H1 (cell line): Measurements from ENCODE around the gene RNASE1. TPM values are rescaled to one million over a fixed set of nuclear protein-coding genes. Genes with fewer than 3 reads are reported as not detected.

Experiments used
- CTCF ChIA-PET: fragments of 300-600 bp; sonication (Branson Sonifier 250); formaldehyde crosslinking; loops from one replicate; lab custom pipeline; 2021; ENCODE audit not compliant: partially characterized antibody; lab: Charles Lee
- POLR2A ChIA-PET: fragments of 300-600 bp; sonication (Branson Sonifier 250); formaldehyde crosslinking; loops from one replicate; lab custom pipeline; 2021; ENCODE audit warnings: inconsistent platforms; ENCODE audit not compliant: partially characterized antibody; lab: Charles Lee
- DNase-seq, 2 experiments: peaks; one replicate each; pipeline versions ENCODE4 v3.0.0 to v3.0.0-alpha.2; 2010 to 2022; ENCODE audit warnings: low spot score in 2 of 2, low read depth in 1 of 2, mixed read lengths in 1 of 2
- FAIRE-seq: peaks from 2 replicates; lab custom pipeline; 2011; peaks lifted over from hg19 to GRCh38; lab: Jason Lieb, UNC
- H2AFZ ChIP-seq: 2 replicates; pipeline ENCODE4 v1.8.1; 2012; ENCODE audit warnings: low read length, inconsistent platforms
- H2AK5ac ChIP-seq: 2 replicates; pipeline ENCODE4 v1.6.1; 2013; ENCODE audit warnings: low read depth, low read length
- H2BK120ac ChIP-seq: replicated peaks from 2 replicates; pipeline ENCODE3; 2013; ENCODE audit warnings: low read depth, low read length, inconsistent platforms
- H2BK12ac ChIP-seq: 2 replicates; pipeline ENCODE4 v1.6.1; 2013; ENCODE audit warnings: low read depth, low read length
- H2BK15ac ChIP-seq: 2 replicates; pipeline ENCODE4 v1.6.1; 2013; ENCODE audit warnings: low read length
- H2BK20ac ChIP-seq: 2 replicates; pipeline ENCODE4 v1.6.1; 2013; ENCODE audit warnings: low read length
- H2BK5ac ChIP-seq: 2 replicates; pipeline ENCODE4 v1.6.1; 2013; ENCODE audit warnings: low read depth, low read length
- H3K14ac ChIP-seq: 2 replicates; pipeline ENCODE4 v1.6.1; 2013; ENCODE audit warnings: inconsistent platforms; ENCODE audit not compliant: insufficient read length
- H3K18ac ChIP-seq: 2 replicates; pipeline ENCODE4 v1.6.1; 2013; ENCODE audit warnings: low read length; ENCODE audit errors: extremely low read depth
- H3K23ac ChIP-seq: 2 replicates; pipeline ENCODE4 v1.6.1; 2013; ENCODE audit warnings: inconsistent platforms; ENCODE audit not compliant: insufficient read length
- H3K23me2 ChIP-seq: 2 replicates; pipeline ENCODE4 v1.6.1; 2013; ENCODE audit warnings: low read depth, low read length
- H3K27ac ChIP-seq: 2 replicates; pipeline ENCODE4 v1.6.1; 2011; ENCODE audit warnings: low read depth, low read length, inconsistent platforms
- H3K27me3 ChIP-seq, 4 experiments: replicated peaks in 1 of 4; 1 replicate in 1 of 4; 2 replicates in 3 of 4; pipeline versions ENCODE4 v1.6.1 to v1.8.1; 2011 to 2013; ENCODE audit warnings: low read length in 3 of 4, mild to moderate bottlenecking in 3 of 4, inconsistent platforms in 2 of 4, mixed read lengths in 2 of 4, moderate library complexity in 1 of 4; ENCODE audit not compliant: control insufficient read depth in 3 of 4, insufficient read depth in 3 of 4; ENCODE audit errors: extremely low read depth in 1 of 4
- H3K36me3 ChIP-seq, 4 experiments: 2 replicates each; pipeline versions ENCODE4 v1.6.1 to v1.8.1; 2011 to 2013; ENCODE audit warnings: mild to moderate bottlenecking in 4 of 4, low read length in 3 of 4, moderate library complexity in 2 of 4, control low read depth in 1 of 4, inconsistent platforms in 1 of 4; ENCODE audit not compliant: insufficient read depth in 4 of 4, control insufficient read depth in 2 of 4
- H3K4ac ChIP-seq: replicated peaks from 2 replicates; pipeline ENCODE3; 2013; ENCODE audit warnings: low read length, low read depth, mixed read lengths, inconsistent platforms; ENCODE audit not compliant: insufficient read length
- H3K4me1 ChIP-seq, 4 experiments: replicated peaks in 1 of 4; 1 replicate in 1 of 4; 2 replicates in 3 of 4; pipeline versions ENCODE4 v1.6.1 to v1.8.1; 2011 to 2013; ENCODE audit warnings: low read length in 3 of 4, inconsistent platforms in 2 of 4, mixed read lengths in 1 of 4; ENCODE audit not compliant: insufficient read depth in 4 of 4, control insufficient read depth in 3 of 4
- H3K4me2 ChIP-seq, 2 experiments: 2 replicates each; pipeline versions ENCODE4 v1.6.1 to v1.8.1; 2011 to 2013; ENCODE audit warnings: low read depth in 2 of 2, low read length in 2 of 2, control low read depth in 1 of 2, inconsistent platforms in 1 of 2, mild to moderate bottlenecking in 1 of 2; ENCODE audit not compliant: insufficient read depth in 1 of 2
- H3K4me3 ChIP-seq, 4 experiments: fragments of 200-600, 300-600 bp in 1 of 4; sonication (generic), shearing (Covaris generic), sonication (Bioruptor Twin) in 1 of 4; 2 replicates each; pipeline versions ENCODE4 v1.5.1 to v1.8.1; 2011 to 2016; ENCODE audit warnings: low read length in 4 of 4, low read depth in 3 of 4, control low read depth in 2 of 4, inconsistent platforms in 2 of 4, mild to moderate bottlenecking in 2 of 4, mixed read lengths in 1 of 4, moderate library complexity in 1 of 4; ENCODE audit not compliant: insufficient read depth in 2 of 4; ENCODE audit errors: extremely low read depth in 1 of 4
- H3K56ac ChIP-seq: replicated peaks from 2 replicates; pipeline ENCODE3; 2013; ENCODE audit warnings: low read depth, mild to moderate bottlenecking, mixed read lengths, low read length, inconsistent platforms; ENCODE audit not compliant: insufficient read length
- H3K79me1 ChIP-seq: 2 replicates; pipeline ENCODE4 v1.6.1; 2013; ENCODE audit warnings: low read depth, low read length, control low read depth
- H3K79me2 ChIP-seq, 2 experiments: 2 replicates each; pipeline versions ENCODE4 v1.6.1 to v1.8.1; 2012 to 2013; ENCODE audit warnings: low read length in 2 of 2, mild to moderate bottlenecking in 2 of 2, inconsistent platforms in 1 of 2; ENCODE audit not compliant: insufficient read depth in 2 of 2, control insufficient read depth in 1 of 2
- H3K9ac ChIP-seq, 4 experiments: replicated peaks in 1 of 4; 1 replicate in 1 of 4; 2 replicates in 3 of 4; pipeline versions ENCODE4 v1.6.1 to v1.8.1; 2011 to 2013; ENCODE audit warnings: low read depth in 3 of 4, low read length in 3 of 4, control low read depth in 2 of 4, mild to moderate bottlenecking in 2 of 4, moderate library complexity in 2 of 4, inconsistent platforms in 1 of 4; ENCODE audit errors: extremely low read depth in 1 of 4
- H3K9me3 ChIP-seq, 2 experiments: 2 replicates each; pipeline versions ENCODE4 v1.6.1 to v1.8.1; 2012 to 2013; ENCODE audit warnings: mild to moderate bottlenecking in 2 of 2, moderate library complexity in 2 of 2, control low read depth in 1 of 2, inconsistent platforms in 1 of 2, low read depth in 1 of 2, low read length in 1 of 2, mixed read lengths in 1 of 2; ENCODE audit not compliant: insufficient read depth in 2 of 2
- H4K20me1 ChIP-seq, 2 experiments: replicated peaks in 1 of 2; 2 replicates each; pipeline versions ENCODE3 to v1.8.1; 2011 to 2013; ENCODE audit warnings: inconsistent platforms in 2 of 2, low read length in 2 of 2, mild to moderate bottlenecking in 1 of 2; ENCODE audit not compliant: insufficient read depth in 2 of 2, control insufficient read depth in 1 of 2
- H4K5ac ChIP-seq: 2 replicates; pipeline ENCODE4 v1.6.1; 2013; ENCODE audit warnings: low read length, low read depth, mixed read lengths, inconsistent platforms; ENCODE audit not compliant: insufficient read length
- H4K8ac ChIP-seq: 2 replicates; pipeline ENCODE4 v1.8.0; 2013; ENCODE audit warnings: mild to moderate bottlenecking, moderate library complexity, low read length, inconsistent platforms; ENCODE audit not compliant: insufficient read depth; ENCODE audit errors: extremely low read depth
- H4K91ac ChIP-seq: replicated peaks from 2 replicates; pipeline ENCODE3; 2013; ENCODE audit warnings: low read length, mixed read lengths, inconsistent platforms; ENCODE audit not compliant: insufficient read length
- CEBPB ChIP-seq: IDR thresholded peaks from 2 replicates; pipeline ENCODE4 v1.6.1; 2012; ENCODE audit warnings: low read depth, low read length
- EP300 ChIP-seq, 2 experiments: IDR thresholded peaks; 1 replicate in 1 of 2; 2 replicates in 1 of 2; pipeline ENCODE4 v1.6.1; 2011 to 2012; ENCODE audit warnings: low read depth in 2 of 2, low read length in 2 of 2, mild to moderate bottlenecking in 2 of 2, borderline replicate concordance in 1 of 2, inconsistent platforms in 1 of 2, moderate library complexity in 1 of 2
- PHF8 ChIP-seq: fragments of 200-600 bp; sonication (generic); conservative IDR thresholded peaks from 2 replicates; pipeline ENCODE4 v1.7.1; 2012; ENCODE audit warnings: low read depth, mild to moderate bottlenecking, inconsistent platforms, low read length, moderate library complexity
- RAD21 ChIP-seq, 2 experiments: IDR thresholded peaks in 1 of 2; conservative IDR thresholded peaks in 1 of 2; 2 replicates each; pipeline ENCODE4 v1.6.1; 2011; ENCODE audit warnings: low read depth in 2 of 2, low read length in 2 of 2, improper control_type of control experiment in 1 of 2, inconsistent platforms in 1 of 2, mild to moderate bottlenecking in 1 of 2, moderate library complexity in 1 of 2
- TAF7 ChIP-seq: optimal IDR thresholded peaks from 2 replicates; pipeline ENCODE3; 2011; ENCODE audit warnings: low read depth, mild to moderate bottlenecking, inconsistent platforms, low read length, moderate library complexity, borderline replicate concordance
- USF2 ChIP-seq: IDR thresholded peaks from 2 replicates; pipeline ENCODE4 v1.6.1; 2011; ENCODE audit warnings: low read length, improper control_type of control experiment
- WGBS, 2 experiments: shearing (Covaris generic) in 1 of 2; methylation state at CpG; one replicate each; pipeline versions ENCODE4 v1.1.6 to v1.1.7; 2013 to 2015; ENCODE audit warnings: low lambda C conversion rate in 2 of 2, mixed read lengths in 2 of 2, inconsistent platforms in 1 of 2, low coverage in 1 of 2, missing lambda C conversion rate in 1 of 2; ENCODE audit not compliant: insufficient replicate concordance in 2 of 2, insufficient coverage in 1 of 2, insufficient read length in 1 of 2; ENCODE audit errors: extremely low coverage in 1 of 2, missing lambda C conversion rate in 1 of 2; 5-methylcytosine and 5-hydroxymethylcytosine counted together
- polyA plus RNA-seq, 7 experiments: library from polyadenylated mRNA; depleted of rRNA in 3 of 7; stranded (reverse) in 5 of 7; unstranded in 2 of 7; fragments of >200 nt in 5 of 7; fragments of 200-250 nt in 2 of 7; gene quantifications; 1 replicate in 5 of 7; 2 replicates in 1 of 7; 4 replicates in 1 of 7; pipeline versions ENCODE4 v1.2.1 to v1.2.3, GENCODE V29; 2011 to 2013; ENCODE audit warnings: missing spikeins in 2 of 7, mixed read lengths in 2 of 7
- total RNA-seq: library from RNA; stranded (reverse); fragmentation: NEBNext Ultra II Directional; extraction: Animal tissue kit (Norgen Biotek cat#: 25700); gene quantifications from 2 replicates; pipeline ENCODE4 v1.2.1, GENCODE V29; 2021

The RNASE1 gene
- total and polyA plus RNA-seq, 2 of the 8 experiments (the other 6 are each of a cell fraction or from before 2014, with no cell fraction given) = 2.2 to 13.4 TPM

DNA sequence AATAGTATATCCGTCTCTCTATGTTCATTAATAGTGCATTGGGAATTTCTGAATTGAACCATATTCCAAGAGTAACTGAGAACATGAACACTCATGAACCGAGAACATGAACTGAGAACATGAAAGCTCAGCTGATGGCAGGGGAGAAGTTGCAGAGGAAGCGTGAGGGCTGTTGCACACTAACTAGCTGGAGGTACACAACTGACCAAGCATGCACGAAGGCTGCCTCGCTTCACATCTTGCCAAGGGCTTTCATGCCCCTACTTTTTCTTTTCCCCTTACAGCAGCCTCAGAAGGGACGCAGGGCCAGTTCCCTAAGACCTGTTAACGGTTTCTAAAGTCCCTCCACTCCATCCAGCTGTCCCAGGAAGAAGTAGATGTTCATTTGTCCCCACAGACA is 4.3 kb downstream of the RNASE1 start:
- Histone ChIP-seq H3K4ac (no peak overlapping the region), H4K5ac (no peak overlapping the region), H2BK12ac (no peak overlapping the region), H4K20me1 (no peaks in the 10 kb centered on the region), H2BK5ac (no peak overlapping the region), H3K56ac (no peak overlapping the region)
- POLR2A ChIA-PET = no interaction called here
- TF ChIP-seq TAF7 = no peak
- TF ChIP-seq PHF8 = no peak
- TF ChIP-seq CEBPB = no peak
- no peak for TF ChIP-seq USF2
- no peak for TF ChIP-seq EP300 (IDR thresholded peaks at IDR 0.05; ENCODE audit: borderline replicate concordance in 1 of 2, low read depth in 2 of 2, low read length in 2 of 2)
- no peak for TF ChIP-seq RAD21 (IDR thresholded peaks at IDR 0.05 in 1 of 2, conservative IDR thresholded peaks at IDR 0.05 in 1 of 2; ENCODE audit: low read depth in 2 of 2, low read length in 2 of 2)
- TF ChIP-seq, all 59 proteins: peak for 0
- Histone ChIP-seq H4K8ac (no peak overlapping the region), H3K9ac (no peak overlapping the region), H2BK120ac (no peak overlapping the region), H3K4me2 (no peak overlapping the region), H2BK20ac (no peak overlapping the region), H4K91ac (no peak overlapping the region), H3K14ac (no peak overlapping the region), H3K36me3 (no peaks in the 10 kb centered on the region), H3K23me2 (no peaks in the 10 kb centered on the region), H3K4me3 (no peak overlapping the region), H3K23ac (no peak overlapping the region), H3K27ac (no peak overlapping the region), H2BK15ac (peak overlapping the region; percentile 62; the same call in 1 of the 2 replicates), H3K79me2 (no peaks in the 10 kb centered on the region), H2AK5ac (no peak overlapping the region), H2AFZ (no peak overlapping the region), H3K4me1 (peaks cover 0 to 8% (median 4%) of the 10 kb centered on the region in 4 experiments; a peak in 3 of 7 replicates), H3K9me3 (no peaks in the 10 kb centered on the region), H3K27me3 (no peaks in the 10 kb centered on the region), H3K79me1 (no peaks in the 10 kb centered on the region), H3K18ac (no peak overlapping the region)
- CTCF ChIA-PET = interaction anchor here (0.7 kb wide), 1 partner anchor 101 kb away, joined by 3 read pairs; no protein-coding TSS in a partner anchor
- DNase-seq = no peak
- WGBS, 2 experiments = 87% methylated on average over 7 of the region's 7 CpGs; no CpG with 5 or more reads in 1 of the 2 experiments
- no peak for FAIRE-seq
